GM18498 (cell line): Measurements from ENCODE around the gene MYO5B.
"Not testable (repeated sequence)": the region's sequence is repeated elsewhere in the genome, so short reads cannot be mapped to it uniquely, and the experiment has no call there.

Source experiments
- ATAC-seq: cut with Tn5 transposase; IDR thresholded peaks from one replicate; pipeline ENCODE4 v1.9.1; 2021; ENCODE audit warnings: mild to moderate bottlenecking, moderate library complexity; ENCODE audit not compliant: unreplicated experiment

Gene MYO5B

DNA sequence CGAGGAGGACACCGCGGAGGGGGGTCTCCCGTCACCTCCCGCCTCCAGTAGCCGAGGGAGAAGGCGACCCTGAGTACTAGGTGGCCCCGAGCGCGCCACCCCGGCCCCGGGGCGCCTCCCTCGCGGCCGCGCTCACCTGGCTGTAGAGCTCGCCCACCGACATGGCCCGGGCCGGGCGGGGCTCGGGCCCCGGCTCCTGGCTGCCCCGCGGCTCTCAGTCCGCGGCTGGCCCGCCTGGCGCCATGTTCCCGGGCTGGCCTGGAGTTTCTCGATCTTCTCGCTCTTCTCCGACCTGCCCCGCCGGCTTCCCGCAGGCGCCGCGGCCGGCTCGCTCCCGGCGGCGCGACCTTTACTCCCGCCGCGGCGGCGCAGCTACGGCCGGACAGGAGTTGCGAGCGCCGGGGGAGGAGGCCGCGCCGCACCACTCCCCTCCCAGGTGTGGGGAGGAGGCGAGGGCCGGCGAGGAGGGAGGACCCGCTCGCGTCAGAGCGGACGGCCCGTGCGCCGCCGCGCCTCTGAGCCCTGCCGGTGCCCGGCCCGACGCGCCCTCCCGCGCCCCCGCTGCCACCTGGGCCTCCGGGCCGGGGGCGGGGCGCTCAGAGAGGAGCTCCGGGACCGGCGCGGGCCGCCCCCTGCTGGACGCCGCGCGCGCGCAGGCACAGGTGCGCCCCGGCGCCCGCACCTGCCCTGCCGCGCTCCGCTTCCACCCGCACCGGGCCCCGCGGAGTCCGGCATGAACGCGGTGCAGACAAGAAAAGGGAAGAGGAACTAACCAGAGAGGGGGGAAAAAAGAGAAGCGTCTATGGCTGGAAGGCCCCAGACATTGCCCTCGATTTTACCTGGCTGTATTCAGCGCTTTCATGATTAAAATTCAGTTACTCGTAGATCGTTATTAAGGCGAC lies at the start of gene MYO5B:
TSS of gene MYO5B (minus strand) at position 517 of the 902 bp plus-strand sequence. CDS start at position 163, 354 bp downstream.
- peak; percentile 86 for ATAC-seq

DNA sequence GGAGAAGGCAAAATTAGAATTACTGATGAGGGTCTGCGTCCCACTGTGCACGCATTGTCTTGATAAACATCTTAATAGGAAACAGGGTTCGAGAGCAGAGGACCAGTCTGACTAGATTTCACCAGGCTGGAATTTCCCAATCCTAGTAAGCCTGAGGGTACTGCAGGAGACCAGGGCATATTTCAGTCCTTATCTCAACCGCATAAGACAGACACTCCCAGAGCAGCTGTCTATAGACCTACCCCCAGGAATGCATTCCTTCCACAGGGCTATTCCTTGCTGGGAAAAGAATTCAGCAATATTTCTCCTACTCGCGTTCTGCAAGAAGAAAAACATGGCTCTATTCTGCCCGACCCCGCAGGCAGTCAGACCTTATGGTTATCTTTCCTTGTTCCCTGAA lies 46.8 kb upstream of the MYO5B start:
- ATAC-seq = not testable (repeated sequence)

- no peak for ATAC-seq
These were observed 45.2 kb upstream of the MYO5B start for GRCh38 chr18:50240080-50240563.

DNA sequence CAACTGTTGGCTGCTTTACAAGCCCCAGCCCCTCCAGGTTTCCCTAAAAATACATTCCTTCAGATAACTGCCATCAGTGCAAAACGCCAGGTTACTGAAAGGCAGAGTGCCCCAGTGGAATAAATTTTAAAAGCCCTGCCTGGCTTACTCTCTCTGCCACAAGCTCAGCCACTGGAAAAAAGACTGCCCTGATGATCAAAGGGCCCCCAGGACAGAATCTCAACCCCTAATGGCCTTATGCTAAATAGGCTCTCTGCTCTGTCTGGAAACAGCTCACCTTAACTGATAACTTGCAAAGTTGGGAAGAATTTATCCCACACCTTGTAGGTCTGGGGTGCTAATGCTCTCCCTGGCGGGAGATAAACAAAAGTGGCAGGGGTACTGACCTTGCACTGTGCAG lies 37.5 kb upstream of the MYO5B start:
- no peak for ATAC-seq

- no peak for ATAC-seq
These were observed 36.7 kb upstream of the MYO5B start for GRCh38 chr18:50231621-50232020.

DNA sequence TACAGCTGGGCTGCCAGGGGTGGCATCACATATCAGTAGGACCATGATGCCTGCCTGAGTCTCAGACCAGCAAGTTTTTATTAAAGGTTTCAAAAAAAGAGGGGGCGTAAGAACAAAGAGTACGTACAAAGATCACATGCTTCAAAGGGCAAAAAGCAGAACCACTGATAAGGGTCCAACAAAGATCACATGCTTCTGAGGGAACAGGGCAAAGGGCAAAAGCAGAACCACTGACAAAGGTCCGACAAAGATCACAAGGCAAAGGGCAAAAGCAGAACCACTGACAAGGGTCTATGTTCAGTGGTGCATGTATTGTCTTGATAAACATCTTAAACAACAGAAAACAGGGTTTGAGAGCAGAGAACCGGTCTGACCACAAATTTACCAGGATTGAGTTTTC lies 25.3 kb upstream of the MYO5B start:
- ATAC-seq = not testable (repeated sequence)

DNA sequence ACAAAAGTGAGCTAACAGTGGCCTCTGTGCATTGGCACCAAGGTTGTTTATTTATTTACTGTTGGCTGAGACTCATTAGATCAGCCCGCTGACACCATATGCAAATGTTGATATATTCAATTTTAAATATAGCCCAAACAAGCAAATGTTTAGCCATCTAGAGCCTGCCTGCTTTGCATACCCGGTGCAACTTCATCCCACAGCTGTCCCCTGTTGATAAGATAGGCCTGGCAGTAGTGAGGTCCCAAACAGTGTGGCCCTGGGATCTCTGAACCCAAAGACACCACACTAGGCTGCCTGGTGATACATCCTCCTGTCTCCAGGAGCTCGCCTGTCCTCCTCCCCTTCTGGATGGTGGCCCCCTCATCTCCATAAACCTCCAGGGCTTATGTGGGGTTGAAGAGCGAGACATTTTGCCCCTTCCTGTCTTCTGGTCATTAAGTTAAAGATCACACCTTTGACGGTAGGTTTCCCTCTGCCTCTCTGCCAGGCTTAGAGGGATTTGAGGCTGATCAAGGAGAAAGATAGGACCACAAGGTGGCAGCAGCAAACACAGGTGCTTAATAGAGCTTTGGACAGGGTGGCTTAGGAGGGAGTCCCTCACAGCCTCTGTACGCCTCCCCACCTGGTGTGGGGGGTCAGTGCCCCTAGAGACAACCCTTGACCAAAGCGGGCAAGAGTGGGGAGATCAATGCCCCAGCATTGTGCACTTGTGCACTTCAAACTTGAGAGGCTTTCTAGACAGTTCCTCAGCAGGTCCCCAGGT lies 23.7 kb upstream of the MYO5B start:
- peak; percentile 69 for ATAC-seq

DNA sequence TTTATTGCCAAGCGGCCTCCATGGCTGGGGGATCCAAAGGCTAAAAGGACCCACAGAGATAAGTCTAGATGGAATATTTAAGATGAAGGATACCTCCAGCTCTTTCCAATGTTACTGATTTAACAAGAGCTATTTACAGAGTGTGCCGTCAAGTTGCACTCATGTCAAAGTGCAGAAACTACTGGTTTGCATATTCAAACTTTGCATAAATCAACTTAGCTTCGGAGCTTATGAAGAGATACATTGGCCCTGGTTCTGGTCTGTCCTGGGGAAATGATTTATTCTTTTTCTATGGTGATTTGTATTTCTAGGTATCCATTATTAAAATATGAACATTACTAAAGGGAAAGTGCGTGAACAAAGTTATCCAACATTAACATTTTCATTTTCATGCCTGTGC lies 14.4 kb upstream of the MYO5B start:
- no peak for ATAC-seq

- no peak for ATAC-seq
These were observed 12.8 kb upstream of the MYO5B start for GRCh38 chr18:50207722-50208121.

DNA sequence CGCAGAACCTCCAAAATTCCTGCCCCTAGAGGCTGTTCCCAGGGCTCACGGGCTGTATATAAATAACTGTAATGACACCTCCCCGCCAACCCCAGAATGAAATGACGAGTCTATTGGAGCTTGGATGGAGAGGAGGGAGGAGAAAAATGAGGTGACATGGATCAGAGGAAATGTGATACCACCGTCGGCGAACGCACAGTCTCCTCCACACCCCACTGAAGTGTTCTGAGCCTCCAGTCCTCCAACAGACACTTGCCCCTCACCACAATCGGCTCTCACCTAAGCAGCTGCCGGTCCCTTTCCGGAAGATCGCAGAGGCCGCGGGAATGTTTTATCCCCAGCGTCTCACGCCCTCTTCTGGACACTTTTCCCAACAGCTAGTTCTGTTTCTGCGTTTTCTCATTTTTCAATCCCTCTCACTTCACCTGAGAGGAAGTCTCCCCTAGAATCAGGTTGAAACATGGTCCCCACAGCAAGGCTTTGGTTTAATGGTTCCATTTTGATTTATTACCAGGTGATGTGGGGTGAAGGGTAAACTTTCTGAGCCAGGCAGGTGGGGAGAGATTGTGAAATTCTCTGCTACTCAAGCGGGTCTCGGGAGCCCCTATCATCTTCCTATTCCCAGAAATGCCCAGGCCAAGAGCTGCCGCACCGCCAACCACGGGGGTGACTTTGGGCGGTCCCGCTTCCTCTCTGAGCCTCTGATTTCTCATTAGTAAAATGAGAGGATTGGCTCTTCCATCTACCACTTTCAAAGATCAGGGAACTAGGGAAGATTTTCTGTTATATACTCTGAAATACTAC lies 9.1 kb upstream of the MYO5B start:
- no peak for ATAC-seq

DNA sequence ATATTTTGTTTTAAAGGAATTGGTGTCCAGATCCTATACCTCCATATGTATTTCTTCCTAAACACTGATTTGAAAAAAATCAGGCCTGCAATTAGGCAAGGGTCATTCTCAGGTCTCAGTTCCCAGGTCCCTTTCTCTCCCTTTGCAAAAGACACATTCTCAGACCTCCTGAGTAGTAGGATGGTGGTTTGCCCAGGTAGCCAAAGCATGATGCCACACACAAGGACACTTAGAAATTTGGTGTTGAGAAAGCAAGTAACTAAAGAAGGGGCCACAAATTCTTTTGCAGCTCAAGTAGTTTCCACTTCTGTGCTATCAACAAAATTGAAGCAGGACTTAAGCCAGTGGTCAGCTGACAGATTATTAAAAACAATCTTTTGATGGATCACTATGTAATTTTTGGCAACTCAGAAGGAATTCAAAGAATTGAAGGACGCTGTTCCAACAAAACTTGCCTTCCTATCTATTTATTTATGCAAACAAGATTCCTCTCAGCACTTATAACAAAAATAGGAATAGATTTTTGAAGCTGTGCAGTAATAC lies 6.6 kb upstream of the MYO5B start:
- ATAC-seq = no peak

GRCh38 chr18:50199921-50200320 lies 5.0 kb upstream of the MYO5B start:
- ATAC-seq = no peak

DNA sequence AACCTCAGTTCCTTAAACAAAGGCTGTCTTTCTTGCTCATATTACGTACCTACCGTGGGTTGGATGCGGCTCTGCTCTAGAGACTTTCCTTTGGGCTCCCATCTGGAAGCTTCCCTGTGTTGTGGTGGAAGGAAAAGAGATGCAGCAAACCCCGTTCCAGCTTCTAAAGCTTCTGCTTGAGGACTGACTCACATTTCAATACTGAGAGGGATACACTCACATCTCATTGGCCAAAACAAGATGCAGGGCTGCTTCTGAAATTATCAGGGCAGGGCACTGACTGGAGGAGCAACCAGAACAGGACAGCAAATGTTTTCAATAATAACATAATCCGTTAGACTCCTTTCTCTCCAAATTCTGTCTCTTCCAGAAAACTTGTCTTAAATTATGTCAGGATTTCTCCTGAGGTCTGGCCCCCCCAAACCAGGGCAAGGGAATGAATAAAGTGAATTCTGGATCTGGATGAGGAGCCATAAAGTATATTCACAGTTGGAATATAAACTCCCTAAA lies 4.5 kb upstream of the MYO5B start:
- no peak for ATAC-seq

- ATAC-seq = no peak
These were observed 1.3 kb upstream of the MYO5B start for GRCh38 chr18:50196261-50196660.

GRCh38 chr18:50195689-50196088 lies 742 bp upstream of the MYO5B start:
- ATAC-seq = no peak

GRCh38 chr18:50193796-50194630 lies 934 bp downstream of the MYO5B start:
- no peak for ATAC-seq

- no peak for ATAC-seq
These were observed 1.8 kb downstream of the MYO5B start for GRCh38 chr18:50192995-50193795.

GRCh38 chr18:50190926-50191325 lies 4.0 kb downstream of the MYO5B start:
- ATAC-seq = no peak

- no peak for ATAC-seq
These were observed 4.7 kb downstream of the MYO5B start for GRCh38 chr18:50190236-50190635.
